ENCODE results near the gene THSD4. TPM values are rescaled to one million over a fixed set of nuclear protein-coding genes. Genes with fewer than 3 reads are reported as not detected.

Gene THSD4
- total and polyA plus RNA-seq, 2 of the 8 experiments (the other 6 are each of a cell fraction or from before 2014, with no cell fraction given), result 2.5 to 6.2 TPM

GRCh38 chr15:71139241-71139640 is 24.0 kb downstream of the THSD4 start:
- no peak overlapping the region for H2BK20ac ChIP-seq (ENCODE audit: low read length)
- no peaks in the 10 kb centered on the region for H3K36me3 ChIP-seq (ENCODE audit: control insufficient read depth in 2 of 4, insufficient read depth in 4 of 4, low read length in 3 of 4)
- H3K4me1 ChIP-seq (replicated peaks in 1 of 4; ENCODE audit: control insufficient read depth in 3 of 4, insufficient read depth in 4 of 4, low read length in 3 of 4), result peaks cover 0 to 6% (median 4%) of the 10 kb centered on the region in 4 experiments; a peak in 4 of 7 replicates
- H4K5ac ChIP-seq (ENCODE audit: insufficient read length, low read depth, low read length), result no peak overlapping the region
- no peak overlapping the region for H2AFZ ChIP-seq (ENCODE audit: low read length)
- no peak overlapping the region for H2BK12ac ChIP-seq (ENCODE audit: low read depth, low read length)
- no peaks in the 10 kb centered on the region for H3K23me2 ChIP-seq (ENCODE audit: low read depth, low read length)
- H3K56ac ChIP-seq (replicated peaks; ENCODE audit: insufficient read length, low read depth, low read length), result no peak overlapping the region
- no peak overlapping the region for H3K4me3 ChIP-seq (ENCODE audit: extremely low read depth in 1 of 4, insufficient read depth in 2 of 4, low read depth in 3 of 4, low read length in 4 of 4)
- DNase-seq (ENCODE audit: low read depth in 1 of 2, low spot score in 2 of 2), result no peak
- CTCF ChIA-PET (ENCODE audit: partially characterized antibody), result interaction anchor here (0.6 to 1.4 kb wide), 2 partner anchors 36 to 94 kb away, joined by 3 read pairs; no protein-coding TSS in a partner anchor
- no peak overlapping the region for H3K27ac ChIP-seq (ENCODE audit: low read depth, low read length)
- no peak overlapping the region for H3K14ac ChIP-seq (ENCODE audit: insufficient read length)
- 83% methylated on average over 1 of the region's 1 CpG; no CpG with 5 or more reads in 1 of the 2 experiments for WGBS, 2 experiments (ENCODE audit: extremely low coverage in 1 of 2, insufficient coverage in 1 of 2, insufficient read length in 1 of 2, insufficient replicate concordance in 2 of 2, low coverage in 1 of 2, low lambda C conversion rate in 2 of 2, missing lambda C conversion rate in 1 of 2)
- H4K20me1 ChIP-seq (replicated peaks in 1 of 2; ENCODE audit: control insufficient read depth in 1 of 2, insufficient read depth in 2 of 2, low read length in 2 of 2), result no peaks in the 10 kb centered on the region
- POLR2A ChIA-PET (ENCODE audit: partially characterized antibody), result no interaction called here
- H2BK120ac ChIP-seq (replicated peaks; ENCODE audit: low read depth, low read length), result no peak overlapping the region
- no peak overlapping the region for H4K91ac ChIP-seq (replicated peaks; ENCODE audit: insufficient read length, low read length)
- TF ChIP-seq SP4 (IDR thresholded peaks at IDR 0.05; ENCODE audit: low read length) (no peak), MAFK (IDR thresholded peaks at IDR 0.05; ENCODE audit: low read depth, low read length) (no peak), SIX5 (IDR thresholded peaks at IDR 0.05; ENCODE audit: low read depth, low read length) (no peak)
- FAIRE-seq, result no peak
- no peaks in the 10 kb centered on the region for H3K9me3 ChIP-seq (ENCODE audit: insufficient read depth in 2 of 2, low read depth in 1 of 2, low read length in 1 of 2)
- H3K23ac ChIP-seq (ENCODE audit: insufficient read length), result no peak overlapping the region
- no peak overlapping the region for H3K9ac ChIP-seq (replicated peaks in 1 of 4; ENCODE audit: extremely low read depth in 1 of 4, low read depth in 3 of 4, low read length in 3 of 4)
- H3K18ac ChIP-seq (ENCODE audit: extremely low read depth, low read length), result no peak overlapping the region
- no peak overlapping the region for H4K8ac ChIP-seq (ENCODE audit: extremely low read depth, insufficient read depth, low read length)
- H3K4me2 ChIP-seq (ENCODE audit: insufficient read depth in 1 of 2, low read depth in 2 of 2, low read length in 2 of 2), result no peak overlapping the region
- H3K4ac ChIP-seq (replicated peaks; ENCODE audit: insufficient read length, low read depth, low read length), result no peak overlapping the region
- H2AK5ac ChIP-seq (ENCODE audit: low read depth, low read length), result no peak overlapping the region
- no peak overlapping the region for H2BK5ac ChIP-seq (ENCODE audit: low read depth, low read length)
- H3K79me2 ChIP-seq (ENCODE audit: control insufficient read depth in 1 of 2, insufficient read depth in 2 of 2, low read length in 2 of 2), result no peaks in the 10 kb centered on the region
- no peaks in the 10 kb centered on the region for H3K27me3 ChIP-seq (replicated peaks in 1 of 4; ENCODE audit: control insufficient read depth in 3 of 4, extremely low read depth in 1 of 4, insufficient read depth in 3 of 4, low read length in 3 of 4)
- no peak overlapping the region for H2BK15ac ChIP-seq (ENCODE audit: low read length)
- H3K79me1 ChIP-seq (ENCODE audit: low read depth, low read length), result 0 out of 2 replicates have a peak, but pooled peaks cover 4% of the 10 kb centered on the region

Data from H1 (cell line).